Measurements from ENCODE around the gene C18orf32.

DNA sequence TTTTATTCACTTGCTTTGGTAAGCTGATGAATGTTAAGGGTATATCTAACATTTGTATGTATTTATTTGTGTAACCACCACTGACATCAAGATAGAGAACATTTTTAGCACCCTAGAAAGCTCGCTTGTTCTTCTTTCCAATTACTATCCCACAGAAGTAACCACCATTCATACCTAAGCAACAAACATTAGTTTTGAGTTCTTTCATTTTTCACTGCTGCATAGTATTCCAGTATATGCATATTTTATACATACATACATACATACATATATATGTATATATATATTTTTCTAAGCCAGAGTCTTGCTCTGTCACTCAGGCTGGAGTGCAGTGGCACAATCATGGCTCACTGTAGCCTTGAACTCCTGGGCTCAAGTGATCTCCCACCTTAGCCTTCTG is 15.5 kb downstream of the C18orf32 start:
- no peak for TF ChIP-seq CTCF (IDR thresholded peaks at IDR 0.05)
- no peak for TF ChIP-seq EP300 (IDR thresholded peaks at IDR 0.05; ENCODE audit: low read depth)
- TF ChIP-seq POLR2AphosphoS5 (IDR thresholded peaks at IDR 0.05) = no peak

All from transverse colon (tissue), 4 donors.